Embryonic facial prominence (tissue), 1 donor: Measurements from ENCODE around the gene PPM1M.
"Not testable (repeated sequence)": the region's sequence is repeated elsewhere in the genome, so short reads cannot be mapped to it uniquely, and the experiment has no call there.

Experiments
- DNase-seq: peaks from one replicate; pipeline ENCODE4 v3.0.0-alpha.2; 2016; ENCODE audit errors: extremely low spot score

PPM1M gene

DNA sequence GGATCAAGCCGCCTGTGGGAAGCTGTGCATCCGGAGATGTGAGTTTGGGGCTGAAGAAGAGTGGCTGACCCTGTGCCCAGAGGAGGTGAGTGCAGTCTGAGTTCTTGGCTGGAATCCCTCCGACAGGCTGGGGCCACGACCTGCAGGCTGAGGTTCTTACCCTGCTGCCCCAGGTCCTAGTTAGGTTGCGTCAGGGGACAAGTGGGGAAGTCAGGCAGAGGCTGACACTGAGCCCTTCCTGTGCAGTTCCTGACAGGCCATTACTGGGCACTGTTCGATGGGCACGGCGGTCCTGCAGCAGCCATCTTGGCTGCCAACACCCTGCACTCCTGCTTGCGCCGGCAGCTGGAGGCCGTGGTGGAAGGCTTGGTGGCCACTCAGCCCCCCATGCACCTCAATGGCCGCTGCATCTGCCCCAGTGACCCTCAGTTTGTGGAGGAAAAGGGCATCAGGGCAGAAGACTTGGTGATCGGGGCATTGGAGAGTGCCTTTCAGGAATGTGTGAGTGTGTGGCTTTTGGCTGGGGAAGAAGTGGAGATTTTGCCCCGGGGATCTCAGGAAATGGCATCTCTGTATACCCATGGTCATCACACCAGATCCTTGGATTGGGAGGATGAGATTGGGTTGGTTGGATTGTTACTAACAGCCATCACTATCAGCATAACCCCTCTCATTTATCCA lies 1.3 kb downstream of the PPM1M start:
- DNase-seq = no peak

DNA sequence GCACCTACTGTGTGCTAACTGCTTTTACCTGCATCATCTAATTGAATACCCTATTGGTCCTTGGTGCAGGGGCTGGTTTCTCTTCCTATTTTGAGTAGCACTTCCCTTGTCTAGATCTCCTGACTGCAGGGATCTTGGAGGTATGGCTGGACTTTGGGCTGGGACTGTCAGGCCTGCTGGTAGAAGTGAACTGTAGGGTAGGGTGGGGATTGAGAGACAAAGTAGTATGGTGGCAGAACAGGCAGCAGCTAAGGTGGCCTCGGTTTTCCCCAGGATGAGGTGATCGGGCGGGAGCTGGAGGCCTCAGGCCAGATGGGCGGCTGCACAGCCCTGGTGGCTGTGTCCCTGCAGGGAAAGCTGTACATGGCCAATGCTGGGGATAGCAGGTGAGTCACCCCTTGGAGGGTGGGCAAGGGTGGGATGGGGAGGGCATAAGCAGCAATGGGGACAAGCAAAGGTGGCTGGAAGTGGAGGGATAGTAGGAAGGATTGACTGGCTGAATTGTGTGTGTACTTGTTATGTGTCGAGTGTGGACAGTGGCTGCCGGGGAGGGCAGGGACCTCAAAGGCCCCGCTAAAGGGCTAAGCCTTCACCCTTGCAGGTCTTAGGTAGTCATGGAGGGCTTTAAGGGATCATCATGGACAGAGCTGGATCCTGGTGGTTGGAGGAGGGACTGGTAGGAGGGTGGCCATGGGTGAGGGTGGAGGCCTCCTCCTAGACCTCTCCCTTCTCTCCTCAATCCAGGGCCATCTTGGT lies 2.0 kb downstream of the PPM1M start:
- no peak for DNase-seq

DNA sequence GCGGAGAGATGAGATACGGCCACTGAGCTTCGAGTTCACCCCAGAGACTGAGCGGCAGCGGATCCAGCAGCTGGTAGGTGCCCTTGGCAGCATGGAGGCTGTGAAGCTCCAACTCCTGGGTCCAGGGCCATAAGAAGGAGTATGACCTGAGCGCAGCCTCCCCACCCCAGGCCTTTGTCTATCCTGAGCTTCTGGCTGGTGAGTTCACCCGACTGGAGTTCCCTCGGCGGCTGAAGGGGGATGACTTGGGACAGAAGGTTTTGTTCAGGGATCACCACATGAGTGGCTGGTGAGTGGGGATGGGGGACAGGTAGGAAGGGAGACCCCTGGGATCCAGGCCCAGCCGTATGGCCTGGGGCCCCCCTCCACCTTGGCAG lies 2.6 kb downstream of the PPM1M start:
- no peak for DNase-seq

DNA sequence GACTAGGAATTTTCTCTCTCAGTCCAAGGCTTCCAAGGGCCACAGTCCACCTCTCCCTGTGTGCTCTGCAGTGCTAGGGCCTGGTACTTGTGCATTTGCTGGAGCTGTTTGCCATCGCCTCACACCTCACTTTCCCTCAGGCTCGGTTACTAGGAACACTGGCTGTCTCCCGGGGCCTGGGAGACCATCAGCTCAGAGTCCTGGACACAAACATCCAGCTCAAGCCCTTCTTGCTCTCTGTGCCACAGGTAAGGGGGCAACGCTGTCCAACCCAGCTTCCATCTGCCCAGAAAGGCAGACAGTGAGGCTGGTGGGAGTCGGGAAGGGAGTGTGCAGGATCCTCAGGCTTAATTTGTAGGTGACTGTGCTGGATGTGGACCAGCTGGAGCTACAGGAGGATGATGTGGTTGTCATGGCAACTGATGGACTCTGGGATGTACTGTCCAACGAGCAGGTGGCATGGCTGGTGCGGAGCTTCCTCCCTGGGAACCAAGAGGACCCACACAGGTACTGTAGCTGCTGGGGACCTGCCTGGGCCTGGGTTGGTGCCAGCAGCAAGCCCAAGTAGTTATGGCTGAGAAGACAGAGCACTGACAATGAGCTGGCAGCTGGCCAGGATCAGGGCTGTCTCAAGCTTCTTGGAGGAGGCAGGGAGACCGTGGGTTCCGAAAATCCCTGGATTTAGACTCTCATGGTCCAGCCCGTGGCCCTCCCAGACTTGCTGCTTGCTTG lies 3.4 kb downstream of the PPM1M start:
- DNase-seq = no peak

DNA sequence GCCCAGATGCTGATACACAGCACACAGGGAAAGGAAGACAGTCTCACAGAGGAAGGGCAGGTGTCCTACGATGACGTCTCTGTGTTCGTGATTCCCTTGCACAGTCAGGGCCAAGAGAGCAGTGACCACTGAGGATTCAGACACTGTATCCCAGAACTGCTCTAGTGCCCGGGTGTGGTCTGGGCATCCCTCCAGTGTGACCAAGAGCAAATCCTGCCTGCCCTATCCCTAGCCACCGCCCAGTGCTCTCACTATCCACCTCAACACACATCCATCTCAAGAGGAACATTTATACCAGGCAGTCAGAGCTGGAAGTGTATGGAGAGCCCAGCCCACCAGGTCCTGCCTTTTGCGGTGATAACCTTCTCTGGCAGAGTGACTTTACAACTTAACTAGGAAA lies 4.1 kb downstream of the PPM1M start:
- DNase-seq = no peak

DNA sequence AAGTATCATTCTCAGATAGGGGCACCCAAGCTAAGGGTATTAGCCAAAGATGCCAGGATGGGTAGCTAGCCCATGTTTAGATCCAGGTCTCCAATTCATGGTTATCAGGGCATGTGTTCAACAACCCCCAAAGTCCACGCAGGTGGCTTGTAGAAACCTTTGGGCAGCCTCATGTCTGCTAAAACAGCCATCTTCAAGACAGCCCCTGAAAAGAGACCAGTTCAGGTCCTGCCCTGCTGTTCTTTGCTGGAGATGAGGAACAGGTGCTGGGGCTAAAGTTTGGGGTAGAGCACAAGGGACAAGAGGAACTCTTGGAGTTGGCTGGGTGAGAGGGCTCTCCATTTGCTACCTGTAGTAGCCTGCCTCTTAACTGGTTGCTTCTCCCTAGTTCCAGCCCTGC lies 4.6 kb downstream of the PPM1M start:
- DNase-seq = no peak

DNA sequence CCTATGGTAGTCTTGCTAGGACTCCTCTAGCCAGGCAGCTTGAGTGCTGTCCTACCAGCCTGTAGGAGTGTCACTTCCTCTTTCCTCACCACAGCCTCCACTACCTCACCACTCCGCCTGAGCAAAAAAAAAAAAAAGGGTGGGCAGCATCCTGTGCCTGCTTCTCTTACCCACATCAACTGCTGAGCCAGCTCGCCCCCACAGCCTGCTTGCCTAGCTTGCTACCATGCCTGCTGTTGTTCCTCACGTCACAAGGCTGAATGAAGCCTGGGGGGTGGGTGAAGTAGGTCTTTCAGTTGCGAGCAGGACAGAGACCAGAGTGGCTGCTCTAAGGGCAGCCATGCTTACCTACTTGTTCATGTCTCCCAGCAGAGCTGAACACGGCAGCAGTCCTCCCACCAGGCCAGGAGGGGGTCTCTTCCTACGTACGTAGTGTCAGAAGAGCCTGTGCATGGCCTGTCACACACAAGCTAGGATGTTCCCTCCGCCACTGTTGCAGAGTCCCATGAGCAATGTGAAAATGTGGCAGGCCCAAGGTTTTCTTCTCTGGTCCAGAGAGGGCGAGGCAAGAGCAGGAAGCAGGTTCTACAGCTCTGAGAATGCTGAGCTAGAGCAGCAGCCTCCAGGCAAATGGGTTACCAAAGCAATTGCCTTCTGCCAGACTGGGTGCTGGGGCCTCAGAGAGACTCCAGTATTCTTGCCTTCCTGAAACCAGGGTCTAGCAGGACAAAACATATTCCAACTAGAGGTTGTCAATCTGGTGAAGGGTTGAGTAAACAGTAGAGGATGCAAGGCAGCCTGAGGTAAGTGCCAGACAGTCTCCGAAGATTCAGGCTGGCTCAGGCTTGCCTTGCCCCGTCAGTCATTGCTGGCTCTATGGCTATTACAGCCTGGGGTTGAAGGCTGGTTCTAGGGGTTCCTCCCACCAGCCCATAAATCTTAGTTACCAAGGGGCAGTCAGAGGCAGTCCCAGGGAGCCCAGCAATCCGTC lies 8.1 kb downstream of the PPM1M start:
- no peak for DNase-seq

DNA sequence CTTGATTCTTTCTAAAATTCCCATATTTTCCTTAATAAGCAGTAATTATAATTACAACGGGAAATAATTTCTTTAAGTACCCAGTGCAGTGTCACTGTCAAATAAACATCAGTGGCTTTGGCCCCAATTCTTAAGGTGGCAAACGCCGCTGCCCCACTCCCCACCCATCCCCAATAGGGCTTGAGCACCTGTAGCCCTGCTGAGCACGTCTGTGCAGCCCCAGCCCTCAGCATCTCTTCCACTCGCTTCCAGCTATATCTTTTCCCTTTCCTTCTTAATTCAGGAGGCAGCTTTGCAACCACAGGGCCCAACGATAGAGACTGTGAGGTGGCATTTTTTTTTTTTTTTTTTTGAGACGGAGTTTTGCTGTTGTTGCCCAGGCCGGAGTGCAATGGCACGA lies 9.0 kb downstream of the PPM1M start:
- DNase-seq = no peak

DNA sequence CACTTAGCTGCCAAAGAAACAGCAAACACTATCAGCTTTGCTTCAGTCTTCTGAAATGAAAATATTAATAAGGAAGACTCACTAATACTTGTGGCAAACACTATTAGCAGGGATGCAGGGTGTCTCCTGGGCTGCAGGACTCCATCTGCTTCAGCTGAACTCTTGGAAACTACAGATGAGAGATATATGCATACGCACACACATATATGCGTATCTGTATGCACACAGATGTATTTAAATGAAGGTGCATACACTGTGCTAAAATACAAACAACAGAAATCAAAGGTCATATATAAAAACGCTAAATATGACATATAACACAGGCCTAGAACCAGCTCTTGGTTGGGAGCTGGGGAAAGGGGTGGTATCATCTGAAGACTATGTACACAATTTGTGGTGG lies 10.6 kb downstream of the PPM1M start:
- DNase-seq = no peak

DNA sequence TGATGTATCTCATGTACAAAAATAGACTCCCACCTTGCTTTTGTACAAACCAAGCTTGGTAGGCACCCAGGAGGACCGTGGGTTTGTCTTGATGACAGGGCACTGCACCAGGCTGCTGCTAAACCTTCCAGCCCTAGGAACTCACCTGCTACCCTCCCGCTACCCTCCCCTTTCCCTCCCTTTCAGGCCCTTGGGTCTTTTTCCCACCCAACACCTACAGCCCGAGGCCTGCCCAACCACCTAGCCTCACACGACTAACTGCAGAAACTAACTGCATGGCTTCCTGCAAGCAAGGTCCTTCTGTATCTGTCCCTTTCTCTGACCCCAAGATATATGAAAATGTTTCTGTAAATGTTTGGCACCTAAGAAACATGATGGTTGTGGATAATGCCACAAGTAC lies 11.1 kb downstream of the PPM1M start:
- no peak for DNase-seq

DNA sequence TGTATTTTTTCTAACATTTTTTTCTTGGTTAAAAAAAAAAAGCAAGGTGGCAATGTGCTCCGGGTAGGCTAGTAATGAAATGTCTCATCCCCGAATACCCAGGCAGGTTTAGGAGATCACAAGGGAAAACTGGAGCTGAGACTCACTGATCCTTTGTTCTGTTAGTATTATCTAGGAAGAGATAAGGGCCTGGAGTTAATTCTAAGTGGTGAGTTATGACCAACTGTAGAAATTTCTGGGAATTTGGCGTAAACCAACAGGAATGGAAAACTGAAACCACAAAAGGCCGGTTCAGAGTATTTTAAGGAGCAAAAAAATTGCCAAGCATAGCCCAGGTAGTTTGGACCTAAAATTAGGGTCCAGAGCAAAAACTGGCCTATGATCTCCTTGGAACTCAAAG lies 12.4 kb downstream of the PPM1M start:
- no peak for DNase-seq

DNA sequence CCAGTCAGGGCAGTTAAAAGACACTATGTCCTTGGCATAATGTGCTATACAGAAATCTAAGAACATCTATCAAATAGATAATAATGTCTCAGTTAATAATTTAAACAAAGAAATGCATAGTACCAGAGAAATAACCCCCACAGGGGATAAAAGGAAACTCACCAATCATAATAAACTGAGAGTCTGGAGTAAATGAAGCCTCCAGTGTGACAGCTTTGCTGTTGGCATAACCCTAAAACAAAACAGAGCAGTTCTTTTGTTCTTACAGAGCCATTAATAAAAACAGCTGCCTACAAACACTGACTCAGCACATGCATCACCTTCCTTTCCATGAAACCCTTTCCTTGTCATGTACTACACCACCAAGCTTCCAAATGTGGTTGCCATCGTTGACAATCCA lies 13.5 kb downstream of the PPM1M start:
- DNase-seq = no peak

DNA sequence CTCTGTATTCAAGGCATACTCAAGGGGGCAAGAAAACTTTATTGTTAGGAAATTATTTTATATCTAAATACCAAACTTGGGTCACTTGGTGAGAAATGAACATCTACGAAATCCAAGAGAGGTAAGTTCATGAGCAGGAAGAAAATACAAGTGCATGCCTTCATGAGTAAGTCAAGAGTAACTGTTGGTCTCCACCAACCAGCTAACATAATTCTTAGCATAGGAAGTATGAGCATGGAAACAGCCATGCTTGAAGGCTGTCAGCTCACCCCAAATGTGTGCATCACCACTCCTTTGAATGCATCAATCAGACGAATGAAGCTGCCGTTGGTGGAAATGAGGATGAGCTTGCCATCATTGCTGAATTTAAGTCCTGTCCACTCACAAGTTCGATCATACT lies 13.9 kb downstream of the PPM1M start:
- no peak for DNase-seq

DNA sequence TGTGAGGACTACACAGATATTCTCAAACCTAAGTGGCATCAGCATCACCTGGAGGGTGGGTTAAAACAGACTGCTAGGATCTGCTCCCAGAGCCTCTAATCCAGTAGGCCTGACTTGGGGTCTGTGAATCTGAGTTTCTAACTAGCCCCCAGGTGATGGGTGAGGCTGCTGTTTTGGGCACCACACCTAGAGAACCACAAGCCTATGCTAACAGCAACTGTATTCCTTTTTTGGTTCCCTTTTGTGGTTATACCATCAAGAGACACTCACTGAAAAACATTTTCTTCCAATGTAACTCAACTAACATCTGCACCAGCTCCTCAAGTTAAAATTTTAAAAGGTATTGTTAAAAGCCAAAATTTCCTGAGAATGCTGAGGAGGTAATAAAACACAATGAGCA lies 16.9 kb downstream of the PPM1M start:
- DNase-seq = no peak

DNA sequence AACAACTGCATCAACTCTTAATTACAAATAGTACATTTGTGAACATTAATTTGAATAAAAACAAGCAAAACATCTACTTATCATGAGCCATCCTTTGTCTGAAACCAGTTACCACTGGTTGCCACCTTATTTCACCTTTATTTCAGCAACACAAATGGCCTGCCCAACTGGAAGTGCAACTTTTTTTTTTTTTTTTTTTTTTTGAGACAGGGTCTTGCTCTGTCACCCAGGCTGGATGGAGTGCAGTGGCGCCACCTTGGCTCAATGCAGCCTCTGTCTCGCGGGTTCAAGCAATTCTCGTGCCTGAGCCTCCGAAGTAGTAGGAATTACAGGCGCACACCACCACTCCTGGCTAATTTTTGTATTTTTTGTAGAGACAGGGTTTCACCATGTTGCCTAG lies 19.8 kb downstream of the PPM1M start:
- DNase-seq = no peak

DNA sequence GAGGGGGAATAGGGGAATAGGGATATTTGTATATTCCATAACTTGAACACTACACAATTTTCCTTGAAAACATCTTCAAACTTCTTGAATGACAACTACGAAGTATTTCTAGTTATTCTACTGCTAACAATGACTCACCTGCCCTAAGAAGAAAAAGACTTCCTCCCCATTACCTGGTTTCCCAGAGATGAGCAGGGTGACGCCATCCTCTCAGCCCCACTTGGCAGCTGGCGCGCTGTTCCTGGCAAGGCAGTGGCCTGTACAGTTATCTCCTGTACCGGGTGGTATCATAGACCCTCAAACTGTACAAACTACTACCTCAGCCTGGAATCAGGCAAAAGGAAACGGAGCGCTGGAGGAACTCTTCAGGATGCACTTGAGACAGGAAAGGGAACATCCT lies 22.5 kb downstream of the PPM1M start:
- DNase-seq = no peak

DNA sequence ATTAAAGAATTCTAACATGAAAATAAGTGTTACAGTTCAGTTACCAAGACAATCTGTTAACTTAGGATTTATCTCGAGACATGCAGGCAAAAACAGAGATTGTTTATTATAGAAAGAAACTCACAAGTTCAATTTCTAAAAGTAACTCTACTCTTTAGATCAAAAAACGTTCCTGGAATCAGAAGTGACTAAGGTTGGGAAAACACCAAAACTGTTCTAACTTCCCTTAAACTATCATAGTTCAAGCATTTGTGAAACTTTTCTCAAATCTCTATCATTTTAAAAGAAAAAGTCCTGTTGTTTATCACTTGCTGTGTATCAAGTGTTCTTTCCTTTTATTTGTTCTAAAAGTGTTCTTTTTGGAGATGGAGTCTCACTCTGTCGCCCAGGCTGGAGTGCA lies 24.2 kb downstream of the PPM1M start:
- no peak for DNase-seq

DNA sequence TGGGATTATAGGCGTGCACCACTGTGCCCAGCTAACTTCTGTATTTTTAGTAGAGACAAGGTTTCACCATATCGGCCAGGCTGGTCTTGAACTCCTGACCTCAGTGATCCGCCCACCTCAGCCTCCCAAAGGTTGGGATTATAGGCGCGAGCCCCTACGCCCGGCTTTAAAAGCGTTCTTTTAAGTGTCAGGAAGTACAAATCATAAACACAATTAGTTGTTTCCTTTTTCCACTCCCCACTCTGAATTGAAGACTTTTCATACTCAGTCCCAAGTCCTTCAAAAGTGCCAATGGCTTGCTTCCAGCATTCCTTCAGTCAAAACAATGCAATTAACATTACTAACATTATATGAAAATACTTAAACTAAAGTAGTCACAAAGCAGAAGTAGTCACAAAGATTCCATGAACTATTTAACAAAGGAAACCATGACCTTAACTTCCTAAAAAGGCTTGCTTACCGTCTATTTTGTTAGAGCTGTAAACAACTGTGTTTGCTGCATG lies 24.7 kb downstream of the PPM1M start:
- DNase-seq = no peak

DNA sequence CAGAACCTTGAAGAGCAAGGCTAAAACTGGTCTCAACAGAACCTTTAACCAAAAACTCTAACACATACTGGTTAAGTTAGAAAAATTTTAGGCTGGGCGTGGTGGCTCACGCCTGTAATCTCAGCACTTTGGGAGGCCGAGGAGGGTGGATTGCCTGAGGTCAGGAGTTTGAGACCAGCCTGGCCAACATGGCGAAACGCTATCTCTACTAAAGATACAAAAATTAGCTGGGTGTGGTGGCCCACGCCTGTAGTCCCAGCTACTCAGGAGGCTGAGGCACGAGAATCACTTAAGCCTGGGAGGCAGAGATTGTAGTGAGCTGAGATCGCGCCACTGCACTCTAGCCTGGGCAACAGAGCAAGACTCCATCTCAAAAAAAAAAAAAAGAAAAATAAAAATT lies 26.6 kb downstream of the PPM1M start:
- not testable (repeated sequence) for DNase-seq

DNA sequence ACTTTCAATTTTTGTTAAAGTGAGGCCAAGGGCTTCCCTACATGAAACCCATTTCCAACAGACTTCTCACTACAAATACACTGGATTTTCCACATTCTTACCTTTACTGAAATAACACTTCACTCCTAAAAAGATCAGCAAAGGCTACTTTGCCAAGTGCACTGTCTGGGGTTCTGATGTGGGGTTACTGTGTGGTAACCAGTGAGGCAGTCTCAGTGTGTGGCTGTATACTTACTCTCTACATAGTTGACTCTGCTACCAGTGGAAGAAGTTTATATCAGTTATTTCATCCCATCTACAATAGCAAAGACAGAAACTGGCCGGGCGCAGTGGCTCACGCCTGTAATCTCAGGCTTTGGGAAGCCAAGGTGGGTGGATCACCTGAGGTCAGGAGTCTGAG lies 27.3 kb downstream of the PPM1M start:
- DNase-seq = no peak

DNA sequence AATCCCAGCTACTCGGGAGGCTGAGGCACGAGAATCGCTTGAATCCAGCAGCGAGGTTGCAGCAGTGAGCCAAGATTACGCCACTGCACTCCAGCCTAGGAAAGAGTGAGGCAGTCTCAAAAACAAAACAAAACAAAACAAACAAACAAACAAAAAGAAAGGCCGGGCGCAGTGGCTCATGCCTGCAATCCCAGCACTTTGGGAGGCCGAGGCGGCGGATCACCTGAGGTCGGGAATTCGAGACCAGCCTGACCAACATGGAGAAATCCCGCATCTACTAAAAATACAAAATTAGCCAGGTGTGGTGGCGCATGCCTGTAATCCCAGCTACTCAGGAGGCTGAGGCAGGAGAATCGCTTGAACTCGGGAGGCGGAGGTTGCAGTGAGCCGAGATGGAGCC lies 29.2 kb downstream of the PPM1M start:
- DNase-seq = not testable (repeated sequence)
